Gastrocnemius medialis (tissue), 4 donors: ENCODE results near the gene CDC42EP5.

Experiments used
- POLR2A ChIP-seq, 2 donors: fragments of 450-650 bp; IDR thresholded peaks; one replicate each; pipeline ENCODE4 v1.6.1; 2017; ENCODE audit warnings: antibody characterized with exemption in 2 of 2, mild to moderate bottlenecking in 2 of 2, moderate library complexity in 2 of 2
- TF ChIP-seq, protein P1 (sequence below), 5 experiments: fragments of 450-650 bp in 3 of 5; fragments of 200-600 bp in 2 of 5; sonication (generic) in 2 of 5; IDR thresholded peaks in 4 of 5; conservative IDR thresholded peaks in 1 of 5; 1 replicate in 4 of 5; 2 replicates in 1 of 5; pipeline ENCODE4 v1.5.1; 2016 to 2019; ENCODE audit warnings: antibody characterized with exemption in 5 of 5, mild to moderate bottlenecking in 3 of 5, moderate library complexity in 3 of 5

DNA sequence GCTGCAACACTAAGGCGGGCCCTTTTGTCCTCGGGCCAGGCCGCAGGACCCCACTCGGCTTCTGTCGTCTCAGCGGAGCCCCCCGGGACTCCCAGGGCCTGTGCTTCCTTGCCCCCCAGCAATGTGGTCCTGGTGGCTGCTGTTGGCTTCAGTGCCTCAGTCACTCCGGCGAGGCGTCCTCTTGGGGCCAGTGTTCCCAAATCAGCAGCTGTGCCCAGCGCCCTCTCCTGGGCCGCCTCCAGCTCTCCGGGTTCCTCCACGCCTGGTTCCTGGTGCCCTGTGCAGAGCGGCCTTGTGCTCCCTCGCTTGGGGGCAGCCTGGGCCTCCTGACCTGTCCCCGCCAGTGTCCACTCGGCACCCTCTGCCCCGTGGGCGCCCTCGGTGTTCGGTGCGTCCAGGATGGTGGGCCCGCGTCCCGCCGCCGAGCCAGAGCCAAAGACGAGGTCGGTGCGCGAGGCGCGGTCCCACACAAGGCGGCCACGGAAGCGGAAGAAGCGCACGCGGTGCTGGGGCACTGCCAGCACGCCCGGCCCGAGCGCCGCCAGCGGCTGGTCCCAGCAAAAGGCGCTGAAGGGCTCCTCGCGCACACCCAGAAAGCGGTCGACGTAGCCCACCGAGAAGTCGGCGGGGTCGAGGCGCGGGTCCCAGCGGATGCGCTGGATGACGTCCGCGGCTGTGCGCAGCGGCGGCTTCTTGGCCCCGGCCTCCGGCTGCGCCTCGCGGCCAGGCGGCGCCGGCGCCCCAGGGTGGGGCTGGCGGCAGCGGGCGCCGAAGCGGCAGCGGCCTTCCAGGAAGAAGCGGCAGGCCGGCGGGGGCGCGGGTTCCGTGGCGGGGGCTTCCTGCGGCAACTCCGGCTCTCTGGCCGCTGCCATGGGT lies 10.2 kb downstream of the CDC42EP5 start:
- TF ChIP-seq, protein P1, sequence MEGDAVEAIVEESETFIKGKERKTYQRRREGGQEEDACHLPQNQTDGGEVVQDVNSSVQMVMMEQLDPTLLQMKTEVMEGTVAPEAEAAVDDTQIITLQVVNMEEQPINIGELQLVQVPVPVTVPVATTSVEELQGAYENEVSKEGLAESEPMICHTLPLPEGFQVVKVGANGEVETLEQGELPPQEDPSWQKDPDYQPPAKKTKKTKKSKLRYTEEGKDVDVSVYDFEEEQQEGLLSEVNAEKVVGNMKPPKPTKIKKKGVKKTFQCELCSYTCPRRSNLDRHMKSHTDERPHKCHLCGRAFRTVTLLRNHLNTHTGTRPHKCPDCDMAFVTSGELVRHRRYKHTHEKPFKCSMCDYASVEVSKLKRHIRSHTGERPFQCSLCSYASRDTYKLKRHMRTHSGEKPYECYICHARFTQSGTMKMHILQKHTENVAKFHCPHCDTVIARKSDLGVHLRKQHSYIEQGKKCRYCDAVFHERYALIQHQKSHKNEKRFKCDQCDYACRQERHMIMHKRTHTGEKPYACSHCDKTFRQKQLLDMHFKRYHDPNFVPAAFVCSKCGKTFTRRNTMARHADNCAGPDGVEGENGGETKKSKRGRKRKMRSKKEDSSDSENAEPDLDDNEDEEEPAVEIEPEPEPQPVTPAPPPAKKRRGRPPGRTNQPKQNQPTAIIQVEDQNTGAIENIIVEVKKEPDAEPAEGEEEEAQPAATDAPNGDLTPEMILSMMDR (IDR thresholded peaks at IDR 0.05 in 4 of 5, conservative IDR thresholded peaks at IDR 0.05 in 1 of 5): peak in 1 of 5 experiments; percentile 9
- TF ChIP-seq POLR2A (IDR thresholded peaks at IDR 0.05): no peak
